Erythroblast (primary cell): ENCODE data around the gene PARD6B.
"Not testable (repeated sequence)": the region's sequence is repeated elsewhere in the genome, so short reads cannot be mapped to it uniquely, and the experiment has no call there.

Source experiments
- DNase-seq, 2 experiments: peaks; one replicate each; lab custom pipeline; 2025; lab: John Stamatoyannopoulos, UW
- GATA1 ChIP-seq: IDR thresholded peaks from 2 replicates; pipeline ENCODE4 v1.6.1; 2011; ENCODE audit warnings: low read depth, mild to moderate bottlenecking, control low read depth, low read length, moderate library complexity
- POLR2A ChIP-seq: IDR thresholded peaks from 2 replicates; pipeline ENCODE4 v1.6.1; 2011; ENCODE audit warnings: mild to moderate bottlenecking, low read length

Gene PARD6B

GRCh38 chr20:50694379-50695134 lies 36.8 kb upstream of the PARD6B start:
- no peak for DNase-seq
- TF ChIP-seq POLR2A (no peak), GATA1 (no peak)

GRCh38 chr20:50695135-50695872 lies 36.1 kb upstream of the PARD6B start:
- no peak for DNase-seq
- TF ChIP-seq POLR2A (no peak), GATA1 (no peak)

GRCh38 chr20:50698255-50698654 lies 33.1 kb upstream of the PARD6B start:
- DNase-seq = not testable (repeated sequence)

DNA sequence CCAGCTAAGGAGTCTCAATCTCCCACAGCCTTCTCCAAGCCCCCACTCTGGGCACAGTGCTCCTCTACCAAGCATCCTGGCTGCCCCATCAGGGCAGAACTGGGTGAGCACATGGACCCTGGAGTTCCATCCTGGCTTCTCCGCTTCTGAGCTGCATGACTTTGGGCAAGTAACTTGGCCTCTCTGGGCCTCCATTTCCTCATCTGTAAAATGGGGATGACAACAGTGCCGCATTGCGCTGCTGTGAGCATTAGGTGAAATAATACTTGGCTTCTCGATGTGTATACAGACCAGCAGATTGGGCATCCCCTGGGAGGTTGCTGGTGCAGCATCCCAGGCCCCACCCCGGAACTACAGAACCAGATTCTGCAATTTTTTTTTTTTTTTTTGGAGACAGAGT lies 31.7 kb upstream of the PARD6B start:
- no peak for TF ChIP-seq GATA1
- DNase-seq = no peak

- DNase-seq = no peak
- no peak for TF ChIP-seq POLR2A
- TF ChIP-seq GATA1 = no peak
Observed at GRCh38 chr20:50701041-50701963, 30.1 kb upstream of the PARD6B start.

DNA sequence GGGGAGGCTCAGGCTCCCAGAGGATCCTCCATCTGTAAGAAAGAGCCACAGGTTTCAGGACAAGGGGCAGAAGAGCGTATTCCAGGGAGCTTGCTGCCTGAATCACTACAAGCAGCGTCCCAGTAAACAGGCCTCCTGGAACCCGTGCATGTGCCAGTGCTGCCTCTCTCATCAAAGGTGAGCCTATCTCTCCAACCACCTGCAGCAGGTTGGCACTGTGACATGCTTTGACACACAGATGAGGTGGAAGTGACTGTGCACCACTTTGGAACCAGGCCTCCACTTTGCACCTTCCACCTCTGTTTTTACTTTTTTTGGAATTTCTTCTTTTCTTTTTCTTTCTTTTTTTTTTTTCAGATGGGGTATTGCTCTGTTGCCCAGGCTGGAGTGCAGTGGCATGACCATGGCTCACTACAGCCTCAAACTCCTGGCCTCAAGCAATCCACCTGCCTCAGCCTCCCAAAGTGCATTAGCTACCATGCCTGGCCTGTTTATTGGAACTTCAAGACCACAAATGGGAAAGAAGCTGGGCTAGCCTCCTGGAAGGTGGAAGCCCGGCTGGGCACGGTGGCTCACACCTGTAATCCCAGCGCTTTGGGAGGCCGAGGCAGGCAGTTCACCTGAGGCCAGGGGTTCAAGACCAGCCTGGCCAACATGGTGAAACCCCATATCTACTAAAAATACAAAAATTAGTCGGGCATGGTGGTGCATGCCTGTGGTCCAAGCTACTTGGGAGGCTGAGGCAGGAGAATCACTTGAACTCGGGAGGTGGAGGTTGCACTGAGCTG lies 27.5 kb upstream of the PARD6B start:
- DNase-seq = not testable (repeated sequence)

DNA sequence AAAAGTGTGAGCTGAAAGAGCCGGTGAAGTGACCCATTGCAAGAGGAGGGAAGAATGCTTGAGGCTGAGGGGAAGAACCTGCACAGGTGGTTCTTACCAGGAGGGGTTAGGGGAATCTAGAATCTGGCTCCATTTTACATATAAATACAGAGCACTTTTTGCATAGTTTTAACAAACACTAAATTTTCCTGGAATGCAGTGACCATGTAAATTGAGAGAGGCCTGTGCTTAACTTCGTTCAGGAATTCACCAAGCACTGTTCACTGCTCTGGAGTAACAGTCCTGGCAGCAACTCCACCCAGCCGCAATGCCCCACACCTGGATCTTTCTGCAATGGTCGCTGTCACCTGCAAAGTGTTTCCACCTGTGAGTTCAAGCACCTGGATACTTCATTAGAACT lies 26.9 kb upstream of the PARD6B start:
- DNase-seq = no peak
- TF ChIP-seq GATA1 = no peak
- TF ChIP-seq POLR2A = no peak

GRCh38 chr20:50704971-50705370 lies 26.4 kb upstream of the PARD6B start:
- TF ChIP-seq GATA1 (no peak), POLR2A (no peak)
- DNase-seq = no peak

DNA sequence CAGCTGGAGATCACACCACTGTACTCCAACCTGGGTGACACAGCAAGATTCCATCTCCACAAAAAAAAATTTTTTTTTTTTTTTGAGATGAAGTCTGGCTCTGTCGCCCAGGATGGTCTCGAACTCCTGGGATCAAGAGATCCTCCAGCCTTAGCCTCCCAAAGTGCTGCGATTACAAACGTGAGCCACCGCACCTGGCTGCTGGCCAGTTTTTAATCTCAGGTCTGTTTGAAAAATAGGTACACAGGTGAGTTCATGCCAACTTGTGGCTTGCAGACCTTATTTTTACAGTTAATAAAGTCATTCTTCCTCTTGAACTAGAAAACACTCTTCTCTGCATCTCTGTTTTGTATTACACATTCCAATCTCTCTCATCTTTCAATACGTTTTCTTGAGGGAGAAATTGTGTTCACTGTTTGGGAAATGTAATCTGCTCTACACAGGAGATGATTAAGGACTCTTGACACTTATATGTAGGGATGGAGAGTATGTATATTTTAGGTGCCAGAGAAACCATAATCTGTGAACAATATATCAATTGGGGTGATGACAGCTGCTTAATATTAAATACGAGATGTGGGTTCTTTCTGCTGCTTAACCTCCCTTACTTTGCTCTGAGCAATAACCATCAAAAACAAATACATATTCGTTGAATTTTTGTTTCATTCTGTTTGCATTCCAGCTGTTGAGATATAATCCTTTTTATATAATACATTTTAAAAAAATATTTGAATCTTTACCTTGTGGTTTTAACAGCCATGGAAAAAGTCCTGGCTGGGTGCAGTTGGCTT lies 22.3 kb upstream of the PARD6B start:
- TF ChIP-seq POLR2A (no peak), GATA1 (no peak)
- DNase-seq = no peak

DNA sequence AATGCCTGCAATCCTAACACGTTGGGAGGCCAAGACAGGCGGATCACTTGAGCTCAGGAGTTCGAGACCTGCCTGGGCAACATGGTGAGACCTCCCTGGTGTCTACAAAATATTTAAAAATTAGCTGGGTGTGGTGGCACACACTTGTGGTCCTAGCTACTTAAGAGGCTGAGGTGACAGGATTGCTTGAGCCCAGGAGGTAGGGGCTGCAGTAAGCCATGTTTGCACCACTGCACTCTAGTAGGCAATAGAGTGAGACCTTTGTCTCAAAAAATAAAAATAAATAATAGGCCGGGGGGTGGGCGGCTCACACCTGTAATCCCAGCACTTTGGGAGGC lies 21.8 kb upstream of the PARD6B start:
- no peak for DNase-seq
- TF ChIP-seq POLR2A (no peak), GATA1 (no peak)

DNA sequence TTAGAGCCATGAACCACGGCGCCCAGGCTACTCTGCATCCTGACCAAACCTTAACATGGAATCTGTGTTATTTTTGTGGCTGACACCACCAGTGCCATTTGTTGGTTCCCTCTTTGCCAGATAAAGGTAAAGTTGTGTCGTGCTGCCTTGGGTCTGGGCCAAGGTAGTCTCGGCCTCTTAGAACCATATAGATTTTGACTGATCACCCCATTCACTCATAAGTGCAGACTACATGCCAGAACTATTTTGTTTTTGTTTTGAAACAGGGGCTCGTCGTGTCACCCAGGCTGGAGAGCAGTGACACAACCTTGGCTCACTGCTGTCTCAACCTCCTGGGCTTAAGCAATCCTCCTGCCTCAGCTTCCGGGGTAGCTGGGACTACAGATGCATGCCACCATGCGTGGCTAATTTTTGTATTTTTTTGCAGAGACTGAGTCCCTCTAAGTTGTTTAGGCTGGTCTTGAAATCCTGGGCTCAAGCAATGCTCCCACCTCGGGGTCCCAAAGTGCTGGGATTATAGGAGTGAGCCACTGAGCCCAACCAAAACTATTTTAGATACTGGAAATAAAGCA lies 20.8 kb upstream of the PARD6B start:
- TF ChIP-seq GATA1 (no peak), POLR2A (no peak)
- DNase-seq = no peak

GRCh38 chr20:50711113-50711825 lies 20.1 kb upstream of the PARD6B start:
- no peak for DNase-seq
- no peak for TF ChIP-seq GATA1
- no peak for TF ChIP-seq POLR2A
